GM18511 (cell line): ENCODE data around the gene DESI1.
"Not testable (repeated sequence)": the region's sequence is repeated elsewhere in the genome, so short reads cannot be mapped to it uniquely, and the experiment has no call there.

Experiments
- ATAC-seq: cut with Tn5 transposase; IDR thresholded peaks from one replicate; pipeline ENCODE4 v1.9.1; 2021; ENCODE audit warnings: mild to moderate bottlenecking, moderate library complexity; ENCODE audit not compliant: unreplicated experiment

Gene DESI1

GRCh38 chr22:41589391-41590241 is 31.2 kb downstream of the DESI1 start, which contains the start of gene PMM1:
Gene PMM1, minus strand, starts transcription at chr22:41589840. Its CDS starts 35 bp downstream, at chr22:41589805.
- ATAC-seq, result peak; percentile 94

GRCh38 chr22:41587347-41587723 is 33.5 kb downstream of the DESI1 start:
- no peak for ATAC-seq

GRCh38 chr22:41585898-41586297 is 34.9 kb downstream of the DESI1 start:
- no peak for ATAC-seq

GRCh38 chr22:41584881-41585280 is 36.0 kb downstream of the DESI1 start:
- no peak for ATAC-seq

- ATAC-seq, result no peak
Measured at GRCh38 chr22:41582694-41583093, 38.1 kb downstream of the DESI1 start.

GRCh38 chr22:41579997-41580355 is 40.9 kb downstream of the DESI1 start:
- no peak for ATAC-seq

GRCh38 chr22:41579297-41579996 is 41.4 kb downstream of the DESI1 start:
- ATAC-seq, result no peak

- no peak for ATAC-seq
Measured at GRCh38 chr22:41578818-41579217, 42.0 kb downstream of the DESI1 start.

- ATAC-seq, result no peak
Measured at GRCh38 chr22:41578114-41578513, 42.7 kb downstream of the DESI1 start.

- no peak for ATAC-seq
Measured at GRCh38 chr22:41576877-41577276, 44.0 kb downstream of the DESI1 start.

GRCh38 chr22:41575533-41575932 is 45.3 kb downstream of the DESI1 start:
- no peak for ATAC-seq

GRCh38 chr22:41574847-41575381 is 45.9 kb downstream of the DESI1 start:
- ATAC-seq, result no peak

- ATAC-seq, result no peak
Measured at GRCh38 chr22:41573677-41574076, 47.2 kb downstream of the DESI1 start.

GRCh38 chr22:41572305-41572704 is 48.5 kb downstream of the DESI1 start:
- not testable (repeated sequence) for ATAC-seq

- ATAC-seq, result no peak
Measured at GRCh38 chr22:41571786-41572185, 49.1 kb downstream of the DESI1 start.

GRCh38 chr22:41570221-41570620 is 50.6 kb downstream of the DESI1 start:
- no peak for ATAC-seq

GRCh38 chr22:41568811-41569210 is 52.0 kb downstream of the DESI1 start:
- ATAC-seq, result no peak

- no peak for ATAC-seq
Measured at GRCh38 chr22:41567512-41567768, 53.4 kb downstream of the DESI1 start.

GRCh38 chr22:41565403-41566054 is 55.3 kb downstream of the DESI1 start:
- ATAC-seq, result no peak

GRCh38 chr22:41564563-41564962 is 56.3 kb downstream of the DESI1 start:
- no peak for ATAC-seq

- ATAC-seq, result no peak
Measured at GRCh38 chr22:41563051-41563711, 57.7 kb downstream of the DESI1 start.
